Panc1 (cell line): Measurements from ENCODE around the gene C2CD2L. TPM values are rescaled to one million over a fixed set of nuclear protein-coding genes. Genes with fewer than 3 reads are reported as not detected.
A peak's percentile ranks its signal among the peaks of the same experiment; 100 is the strongest.

Experiments
- ATAC-seq: fragments of 200-7000 bp; cut with Tn5 transposase; 2 replicates; pipeline ENCODE4 v1.9.1; 2020; ENCODE audit warnings: mild to moderate bottlenecking, moderate library complexity
- BruUV-seq: library from RNA; stranded (reverse); fragments of 400-500 nt; replicated peaks from 2 replicates; lab custom pipeline; 2021; lab: Mats Ljungman, UMichigan
- CTCF ChIA-PET: fragments of 300-600 bp; sonication (Branson Sonifier 250); formaldehyde crosslinking; loops from one replicate; lab custom pipeline; 2022; ENCODE audit warnings: antibody characterized with exemption; lab: Charles Lee
- POLR2A ChIA-PET: fragments of 300-600 bp; sonication (Branson Sonifier 250); formaldehyde crosslinking; loops from one replicate; lab custom pipeline; 2022; ENCODE audit warnings: antibody characterized with exemption; lab: Charles Lee
- DNase-seq: peaks from one replicate; pipeline ENCODE4 v3.0.0-alpha.2; 2010; ENCODE audit warnings: low read depth, low spot score
- H3K27ac ChIP-seq: 2 replicates; pipeline ENCODE4 v1.5.1; 2011; ENCODE audit warnings: mild to moderate bottlenecking, low read length, inconsistent platforms
- H3K27me3 ChIP-seq: fragments of 200-500 bp; sonication (Bioruptor generic); 2 replicates; pipeline ENCODE4 v1.6.0; 2014; ENCODE audit warnings: low read length, inconsistent platforms; ENCODE audit not compliant: control insufficient read depth, insufficient read depth
- H3K36me3 ChIP-seq: fragments of 200-500 bp; sonication (Bioruptor generic); 2 replicates; pipeline ENCODE4 v1.5.1; 2014; ENCODE audit warnings: inconsistent platforms, mild to moderate bottlenecking, low read length, moderate library complexity; ENCODE audit not compliant: control insufficient read depth, insufficient read depth
- H3K4me1 ChIP-seq: 2 replicates; pipeline ENCODE4 v1.5.1; 2011; ENCODE audit warnings: inconsistent platforms, mild to moderate bottlenecking, low read length, moderate library complexity; ENCODE audit not compliant: control insufficient read depth, insufficient read depth
- H3K4me3 ChIP-seq, 2 experiments: 2 replicates each; pipeline ENCODE4 v1.5.1; 2011 to 2012; ENCODE audit warnings: low read depth in 2 of 2, low read length in 2 of 2, mild to moderate bottlenecking in 2 of 2, inconsistent platforms in 1 of 2, moderate library complexity in 1 of 2
- H3K9me3 ChIP-seq: fragments of 200-500 bp; sonication (Bioruptor generic); 2 replicates; pipeline ENCODE4 v1.5.1; 2014; ENCODE audit warnings: low read depth, mild to moderate bottlenecking, inconsistent platforms, low read length, moderate library complexity; ENCODE audit not compliant: control insufficient read depth, insufficient read depth
- POLR2AphosphoS5 ChIP-seq: IDR thresholded peaks from 2 replicates; pipeline ENCODE4 v1.6.1; 2012; ENCODE audit warnings: mild to moderate bottlenecking, low read depth, low read length, moderate library complexity
- SIN3A ChIP-seq: IDR thresholded peaks from 2 replicates; pipeline ENCODE4 v1.6.1; 2012; ENCODE audit warnings: low read depth, mild to moderate bottlenecking, low read length, moderate library complexity, borderline replicate concordance; ENCODE audit not compliant: insufficient read depth
- TCF7L2 ChIP-seq: IDR thresholded peaks from 2 replicates; pipeline ENCODE4 v1.6.1; 2011; ENCODE audit warnings: mild to moderate bottlenecking, low read depth, low read length, inconsistent platforms
- in situ Hi-C: cut with HindIII; loops from 2 replicates; pipeline ENCODE4 v1.10.0; 2016; ENCODE audit warnings: low sequenced_read_pairs, low pct_unique_long_range_greater_than_20kb
- intact Hi-C: fragments of 100-400 bp; cut with micrococcal nuclease; formaldehyde crosslinking; loops from one replicate; pipeline ENCODE4 v1.10.0; 2022; ENCODE audit not compliant: unreplicated experiment
- total RNA-seq: library from RNA; stranded (reverse); gene quantifications from one replicate; pipeline ENCODE4 v1.2.1, GENCODE V29; 2021; ENCODE audit not compliant: unreplicated experiment
- TF ChIP-seq, protein P1 (sequence below): fragments of 450-650 bp; IDR thresholded peaks from 2 replicates; pipeline ENCODE4 v1.5.1; 2017; ENCODE audit warnings: mild to moderate bottlenecking
- TF ChIP-seq, protein P2 (sequence below), 2 experiments: IDR thresholded peaks; 2 replicates each; pipeline ENCODE4 v1.6.1; 2011 to 2012; ENCODE audit warnings: low read depth in 2 of 2, control low read depth in 1 of 2, low read length in 1 of 2, mild to moderate bottlenecking in 1 of 2, moderate library complexity in 1 of 2; ENCODE audit not compliant: insufficient read depth in 1 of 2

C2CD2L gene
- total RNA-seq, 1 experiment from 2014 or later = 10.1 TPM

DNA sequence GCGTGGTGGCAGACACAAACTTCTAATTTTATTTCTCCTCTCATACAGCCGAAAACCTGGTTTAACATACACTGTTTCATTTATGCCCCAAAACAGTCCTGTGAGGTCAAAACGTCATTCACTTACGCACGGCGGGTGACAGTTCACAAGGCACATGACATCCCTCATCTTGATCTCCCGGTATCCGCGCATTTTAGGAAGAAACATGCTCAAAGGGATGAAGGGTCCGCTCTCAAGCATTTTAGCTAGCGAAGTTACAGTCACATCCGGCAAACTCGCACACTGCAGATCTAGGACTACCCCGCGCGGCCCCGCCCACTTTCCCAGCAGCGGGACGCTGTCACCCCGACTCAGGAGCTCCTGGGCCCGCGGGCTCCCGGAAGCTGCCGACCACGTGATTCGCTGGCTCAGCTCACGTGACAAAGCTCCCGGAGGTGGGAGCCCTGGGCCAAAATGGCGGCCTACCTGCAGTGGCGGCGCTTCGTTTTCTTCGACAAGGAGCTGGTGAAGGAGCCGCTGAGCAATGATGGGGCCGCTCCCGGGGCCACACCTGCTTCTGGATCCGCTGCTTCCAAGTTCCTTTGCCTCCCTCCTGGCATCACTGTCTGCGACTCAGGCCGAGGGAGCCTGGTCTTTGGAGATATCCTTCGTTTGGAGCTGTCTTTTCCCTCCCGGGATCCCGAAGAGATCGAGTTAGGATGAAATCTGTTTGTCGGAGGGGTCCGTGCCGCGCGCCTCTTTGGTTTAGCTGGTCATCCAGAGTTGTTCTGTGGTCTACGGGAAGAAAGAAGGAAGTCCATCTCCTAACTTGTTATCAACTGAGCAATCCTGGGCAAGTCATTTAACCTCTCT is 39.5 kb upstream of the C2CD2L start, which contains the start of gene VPS11:
Gene VPS11 (plus strand): TSS at position 448 of the 852 bp plus-strand sequence. CDS start 6 bp downstream, at position 454.
- H3K36me3 ChIP-seq = peaks cover 7% of the 10 kb centered on the region; the same call in 1 of the 2 replicates
- ChIA-PET CTCF (interaction anchor here (1.6 kb wide), 1 partner anchor 271 kb away, joined by 5 read pairs; no protein-coding TSS in a partner anchor), POLR2A (interaction anchor here (0.6 to 0.9 kb wide), 4 partner anchors 9 to 35 kb away, joined by 3 to 4 read pairs (median 3); partner anchors contain the start of gene HMBS)
- TF ChIP-seq SIN3A (peak; percentile 98), POLR2AphosphoS5 (peak; percentile 90), TCF7L2 (no peak; the same call in 1 of the 2 replicates)
- TF ChIP-seq, protein P1, sequence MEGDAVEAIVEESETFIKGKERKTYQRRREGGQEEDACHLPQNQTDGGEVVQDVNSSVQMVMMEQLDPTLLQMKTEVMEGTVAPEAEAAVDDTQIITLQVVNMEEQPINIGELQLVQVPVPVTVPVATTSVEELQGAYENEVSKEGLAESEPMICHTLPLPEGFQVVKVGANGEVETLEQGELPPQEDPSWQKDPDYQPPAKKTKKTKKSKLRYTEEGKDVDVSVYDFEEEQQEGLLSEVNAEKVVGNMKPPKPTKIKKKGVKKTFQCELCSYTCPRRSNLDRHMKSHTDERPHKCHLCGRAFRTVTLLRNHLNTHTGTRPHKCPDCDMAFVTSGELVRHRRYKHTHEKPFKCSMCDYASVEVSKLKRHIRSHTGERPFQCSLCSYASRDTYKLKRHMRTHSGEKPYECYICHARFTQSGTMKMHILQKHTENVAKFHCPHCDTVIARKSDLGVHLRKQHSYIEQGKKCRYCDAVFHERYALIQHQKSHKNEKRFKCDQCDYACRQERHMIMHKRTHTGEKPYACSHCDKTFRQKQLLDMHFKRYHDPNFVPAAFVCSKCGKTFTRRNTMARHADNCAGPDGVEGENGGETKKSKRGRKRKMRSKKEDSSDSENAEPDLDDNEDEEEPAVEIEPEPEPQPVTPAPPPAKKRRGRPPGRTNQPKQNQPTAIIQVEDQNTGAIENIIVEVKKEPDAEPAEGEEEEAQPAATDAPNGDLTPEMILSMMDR = no peak
- TF ChIP-seq, protein P2, sequence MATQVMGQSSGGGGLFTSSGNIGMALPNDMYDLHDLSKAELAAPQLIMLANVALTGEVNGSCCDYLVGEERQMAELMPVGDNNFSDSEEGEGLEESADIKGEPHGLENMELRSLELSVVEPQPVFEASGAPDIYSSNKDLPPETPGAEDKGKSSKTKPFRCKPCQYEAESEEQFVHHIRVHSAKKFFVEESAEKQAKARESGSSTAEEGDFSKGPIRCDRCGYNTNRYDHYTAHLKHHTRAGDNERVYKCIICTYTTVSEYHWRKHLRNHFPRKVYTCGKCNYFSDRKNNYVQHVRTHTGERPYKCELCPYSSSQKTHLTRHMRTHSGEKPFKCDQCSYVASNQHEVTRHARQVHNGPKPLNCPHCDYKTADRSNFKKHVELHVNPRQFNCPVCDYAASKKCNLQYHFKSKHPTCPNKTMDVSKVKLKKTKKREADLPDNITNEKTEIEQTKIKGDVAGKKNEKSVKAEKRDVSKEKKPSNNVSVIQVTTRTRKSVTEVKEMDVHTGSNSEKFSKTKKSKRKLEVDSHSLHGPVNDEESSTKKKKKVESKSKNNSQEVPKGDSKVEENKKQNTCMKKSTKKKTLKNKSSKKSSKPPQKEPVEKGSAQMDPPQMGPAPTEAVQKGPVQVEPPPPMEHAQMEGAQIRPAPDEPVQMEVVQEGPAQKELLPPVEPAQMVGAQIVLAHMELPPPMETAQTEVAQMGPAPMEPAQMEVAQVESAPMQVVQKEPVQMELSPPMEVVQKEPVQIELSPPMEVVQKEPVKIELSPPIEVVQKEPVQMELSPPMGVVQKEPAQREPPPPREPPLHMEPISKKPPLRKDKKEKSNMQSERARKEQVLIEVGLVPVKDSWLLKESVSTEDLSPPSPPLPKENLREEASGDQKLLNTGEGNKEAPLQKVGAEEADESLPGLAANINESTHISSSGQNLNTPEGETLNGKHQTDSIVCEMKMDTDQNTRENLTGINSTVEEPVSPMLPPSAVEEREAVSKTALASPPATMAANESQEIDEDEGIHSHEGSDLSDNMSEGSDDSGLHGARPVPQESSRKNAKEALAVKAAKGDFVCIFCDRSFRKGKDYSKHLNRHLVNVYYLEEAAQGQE (IDR thresholded peaks at IDR 0.05; ENCODE audit: insufficient read depth in 1 of 2, low read depth in 2 of 2, low read length in 1 of 2) = no peak
- H3K27ac ChIP-seq = peak within 1 kb of the TSS; percentile 88
- BruUV-seq = TSS peak; percentile 84
- DNase-seq (peak; percentile 82), ATAC-seq (peak; percentile 99)
- no peaks in the 10 kb centered on the region for H3K9me3 ChIP-seq
- peaks cover 8% of the 10 kb centered on the region; the same call in 1 of the 2 replicates for H3K4me1 ChIP-seq
- intact Hi-C loops = no loop called here
- peak within 1 kb of the TSS; percentile 73 to 97 for H3K4me3 ChIP-seq
- H3K27me3 ChIP-seq = no peaks in the 10 kb centered on the region
- in situ Hi-C loops = no loop called here

DNA sequence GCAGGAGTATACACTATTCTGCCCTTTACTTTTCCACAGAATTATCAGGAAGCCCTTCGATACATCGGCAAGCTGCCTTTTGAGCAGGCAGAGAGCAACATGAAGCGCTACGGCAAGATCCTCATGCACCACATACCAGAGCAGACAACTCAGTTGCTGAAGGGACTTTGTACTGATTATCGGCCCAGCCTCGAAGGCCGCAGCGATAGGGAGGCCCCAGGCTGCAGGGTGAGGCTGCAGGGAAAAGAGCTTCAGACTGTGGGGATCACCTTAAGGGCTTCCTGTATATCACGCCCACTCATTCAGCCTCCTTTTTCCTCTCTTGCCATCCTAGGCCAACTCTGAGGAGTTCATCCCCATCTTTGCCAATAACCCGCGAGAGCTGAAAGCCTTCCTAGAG is 29.3 kb upstream of the C2CD2L start:
- CTCF ChIA-PET = interaction anchor here (0.5 kb wide), 1 partner anchor 9 kb away, joined by 10 read pairs; no protein-coding TSS in a partner anchor

More for the DNA sequence above, 29.3 kb upstream of the C2CD2L start:
- DNase-seq = no peak
- Histone ChIP-seq H3K27me3 (no peaks in the 10 kb centered on the region), H3K4me1 (no peaks in the 10 kb centered on the region), H3K36me3 (peaks cover 2% of the 10 kb centered on the region; the same call in 1 of the 2 replicates), H3K9me3 (no peaks in the 10 kb centered on the region), H3K4me3 (no peak overlapping the region), H3K27ac (no peak overlapping the region)
- POLR2A ChIA-PET = no interaction called here
- no TSS peak for BruUV-seq
- intact Hi-C loops (no loop called here), in situ Hi-C loops (no loop called here)
- TF ChIP-seq, protein P1 = no peak
- no peak for TF ChIP-seq TCF7L2
- TF ChIP-seq, protein P2 (IDR thresholded peaks at IDR 0.05; ENCODE audit: insufficient read depth in 1 of 2, low read depth in 2 of 2, low read length in 1 of 2) = no peak
- no peak for TF ChIP-seq POLR2AphosphoS5
- TF ChIP-seq SIN3A = no peak
- no peak for ATAC-seq
